ENCODE data around the gene TNS1. TPM values are rescaled to one million over a fixed set of nuclear protein-coding genes. Genes with fewer than 3 reads are reported as not detected.

Gene TNS1
- polyA plus RNA-seq, 3 donors: 0.26 to 1.6 (median 1.5) TPM

- Histone ChIP-seq H2AFZ (ENCODE audit: insufficient read depth, low read depth, low read length, poor library complexity, severe bottlenecking) (no peak overlapping the region), H3K9me3 (replicated peaks in 1 of 2; ENCODE audit: control insufficient read depth in 1 of 2, insufficient read depth in 1 of 2, low read length in 2 of 2) (no peaks in the 10 kb centered on the region), H3K9ac (ENCODE audit: insufficient read depth, low read length, poor library complexity, severe bottlenecking) (no peak overlapping the region), H3K27me3 (ENCODE audit: control insufficient read depth in 2 of 2, insufficient read depth in 2 of 2, low read length in 2 of 2) (peaks cover 0 to 2% of the 10 kb centered on the region in 2 donors), H3K36me3 (replicated peaks in 1 of 2; ENCODE audit: control insufficient read depth in 1 of 2, insufficient read depth in 2 of 2, low read length in 2 of 2) (no peaks in the 10 kb centered on the region), H3K4me1 (ENCODE audit: control insufficient read depth in 1 of 2, insufficient read depth in 2 of 2, low read length in 2 of 2) (peaks cover 49 to 58% of the 10 kb centered on the region in 2 donors), H3K79me2 (ENCODE audit: insufficient read depth, low read length) (no peaks in the 10 kb centered on the region), H3K4me3 (replicated peaks in 1 of 3; ENCODE audit: low read depth in 2 of 3, low read length in 3 of 3) (no peak overlapping the region), H3K27ac (ENCODE audit: low read depth in 1 of 2, low read length in 2 of 2) (no peak overlapping the region), H3K4me2 (replicated peaks; ENCODE audit: extremely low read depth, low read length, poor library complexity, severe bottlenecking) (no peak overlapping the region), H4K20me1 (ENCODE audit: insufficient read depth, low read length) (no peaks in the 10 kb centered on the region)
- Mint-ChIP-seq H3K36me3 (peaks cover 10 to 26% of the 10 kb centered on the region in 2 donors), H3K9me3 (peaks cover 0 to 3% (median 0%) of the 10 kb centered on the region in 7 donors), H3K27ac (peak overlapping the region in 4 of 7 donors; percentile 2 to 72 (median 68)), H3K4me1 (peaks cover 58% of the 10 kb centered on the region), H3K27me3 (ENCODE audit: low read depth in 3 of 3) (peaks cover 0 to 18% (median 9%) of the 10 kb centered on the region in 3 donors), H3K4me3 (no peak overlapping the region)
- DNase-seq: no peak
- WGBS (ENCODE audit: insufficient coverage): 100% methylated on average over 3 of the region's 3 CpGs
- intact Hi-C loops (cut with micrococcal nuclease): loop anchor here in 1 of 2 donors (5.0 kb wide), 1 partner anchor 40 kb away; no protein-coding TSS in a partner anchor
- no peak for TF ChIP-seq CTCF (IDR thresholded peaks at IDR 0.05)
Observed at GRCh38 chr2:217907266-217907665, 95.5 kb downstream of the TNS1 start.

- no peak for TF ChIP-seq CTCF (IDR thresholded peaks at IDR 0.05)
- peak overlapping the region in 6 of 7 donors; percentile 2 to 75 (median 71) for H3K27ac Mint-ChIP-seq
- peaks cover 0 to 3% (median 0%) of the 10 kb centered on the region in 7 donors for H3K9me3 Mint-ChIP-seq
- Histone ChIP-seq H3K27me3 (ENCODE audit: control insufficient read depth in 2 of 2, insufficient read depth in 2 of 2, low read length in 2 of 2) (peaks cover 0 to 2% of the 10 kb centered on the region in 2 donors), H3K36me3 (replicated peaks in 1 of 2; ENCODE audit: control insufficient read depth in 1 of 2, insufficient read depth in 2 of 2, low read length in 2 of 2) (no peaks in the 10 kb centered on the region), H3K27ac (ENCODE audit: low read depth in 1 of 2, low read length in 2 of 2) (no peak overlapping the region), H3K79me2 (ENCODE audit: insufficient read depth, low read length) (no peaks in the 10 kb centered on the region), H4K20me1 (ENCODE audit: insufficient read depth, low read length) (no peaks in the 10 kb centered on the region), H3K4me3 (replicated peaks in 1 of 3; ENCODE audit: low read depth in 2 of 3, low read length in 3 of 3) (no peak overlapping the region), H3K4me1 (ENCODE audit: control insufficient read depth in 1 of 2, insufficient read depth in 2 of 2, low read length in 2 of 2) (peaks cover 49 to 58% of the 10 kb centered on the region in 2 donors), H2AFZ (ENCODE audit: insufficient read depth, low read depth, low read length, poor library complexity, severe bottlenecking) (no peak overlapping the region), H3K4me2 (replicated peaks; ENCODE audit: extremely low read depth, low read length, poor library complexity, severe bottlenecking) (no peak overlapping the region), H3K9me3 (replicated peaks in 1 of 2; ENCODE audit: control insufficient read depth in 1 of 2, insufficient read depth in 1 of 2, low read length in 2 of 2) (no peaks in the 10 kb centered on the region), H3K9ac (ENCODE audit: insufficient read depth, low read length, poor library complexity, severe bottlenecking) (no peak overlapping the region)
- peaks cover 0 to 18% (median 9%) of the 10 kb centered on the region in 3 donors for H3K27me3 Mint-ChIP-seq (ENCODE audit: low read depth in 3 of 3)
- peak; percentile 69 to 77 (median 71) for DNase-seq
- H3K36me3 Mint-ChIP-seq: peaks cover 10 to 26% of the 10 kb centered on the region in 2 donors
- peaks cover 58% of the 10 kb centered on the region for H3K4me1 Mint-ChIP-seq
- intact Hi-C loops (cut with micrococcal nuclease): loop anchor here in 1 of 2 donors (5.0 kb wide), 1 partner anchor 41 kb away; no protein-coding TSS in a partner anchor
- 24% methylated on average over 5 of the region's 5 CpGs for WGBS (ENCODE audit: insufficient coverage)
- no peak overlapping the region for H3K4me3 Mint-ChIP-seq
Observed at GRCh38 chr2:217906798-217907197, 96.0 kb downstream of the TNS1 start.

All from CD14-positive monocyte (primary cell).